ENCODE data around the gene CCNT2.
"Not testable (repeated sequence)": the region's sequence is repeated elsewhere in the genome, so short reads cannot be mapped to it uniquely, and the experiment has no call there.

DNA sequence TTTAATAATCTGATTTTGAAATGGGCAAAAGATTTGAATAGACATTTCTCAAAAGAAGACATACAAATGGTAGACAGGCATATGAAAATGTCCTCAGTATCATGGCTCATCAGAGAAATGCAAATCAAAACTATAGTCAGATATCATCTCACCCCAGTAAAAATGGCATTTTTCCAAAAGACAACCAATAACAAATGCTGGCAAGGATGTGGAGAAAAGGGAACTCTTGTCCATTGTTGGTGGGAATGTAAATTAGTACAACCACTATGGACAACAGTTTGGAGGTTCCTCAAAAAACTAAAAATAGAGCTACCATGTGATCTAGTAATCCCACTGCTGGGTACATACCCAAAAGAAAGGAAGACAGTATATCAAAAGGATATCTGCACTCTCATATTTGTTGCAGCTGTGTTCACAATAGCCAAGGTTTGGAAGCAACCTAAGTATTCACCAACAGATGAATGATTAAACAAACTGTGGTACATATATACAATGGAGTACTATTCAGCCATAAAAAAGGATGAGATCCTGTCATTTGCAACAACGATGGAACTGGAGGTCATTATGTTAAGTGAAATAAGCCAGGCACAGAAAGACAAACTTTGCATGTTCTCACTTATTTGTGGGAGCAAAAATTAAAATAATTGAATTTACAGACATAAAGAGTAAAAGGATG, 11.0 kb upstream of the CCNT2 start:
- TF ChIP-seq, protein P1, sequence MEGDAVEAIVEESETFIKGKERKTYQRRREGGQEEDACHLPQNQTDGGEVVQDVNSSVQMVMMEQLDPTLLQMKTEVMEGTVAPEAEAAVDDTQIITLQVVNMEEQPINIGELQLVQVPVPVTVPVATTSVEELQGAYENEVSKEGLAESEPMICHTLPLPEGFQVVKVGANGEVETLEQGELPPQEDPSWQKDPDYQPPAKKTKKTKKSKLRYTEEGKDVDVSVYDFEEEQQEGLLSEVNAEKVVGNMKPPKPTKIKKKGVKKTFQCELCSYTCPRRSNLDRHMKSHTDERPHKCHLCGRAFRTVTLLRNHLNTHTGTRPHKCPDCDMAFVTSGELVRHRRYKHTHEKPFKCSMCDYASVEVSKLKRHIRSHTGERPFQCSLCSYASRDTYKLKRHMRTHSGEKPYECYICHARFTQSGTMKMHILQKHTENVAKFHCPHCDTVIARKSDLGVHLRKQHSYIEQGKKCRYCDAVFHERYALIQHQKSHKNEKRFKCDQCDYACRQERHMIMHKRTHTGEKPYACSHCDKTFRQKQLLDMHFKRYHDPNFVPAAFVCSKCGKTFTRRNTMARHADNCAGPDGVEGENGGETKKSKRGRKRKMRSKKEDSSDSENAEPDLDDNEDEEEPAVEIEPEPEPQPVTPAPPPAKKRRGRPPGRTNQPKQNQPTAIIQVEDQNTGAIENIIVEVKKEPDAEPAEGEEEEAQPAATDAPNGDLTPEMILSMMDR (IDR thresholded peaks at IDR 0.05): not testable (repeated sequence)
- not testable (repeated sequence) for TF ChIP-seq POLR2AphosphoS5 (IDR thresholded peaks at IDR 0.05; ENCODE audit: low read depth, low read length)
- TF ChIP-seq, protein P2, sequence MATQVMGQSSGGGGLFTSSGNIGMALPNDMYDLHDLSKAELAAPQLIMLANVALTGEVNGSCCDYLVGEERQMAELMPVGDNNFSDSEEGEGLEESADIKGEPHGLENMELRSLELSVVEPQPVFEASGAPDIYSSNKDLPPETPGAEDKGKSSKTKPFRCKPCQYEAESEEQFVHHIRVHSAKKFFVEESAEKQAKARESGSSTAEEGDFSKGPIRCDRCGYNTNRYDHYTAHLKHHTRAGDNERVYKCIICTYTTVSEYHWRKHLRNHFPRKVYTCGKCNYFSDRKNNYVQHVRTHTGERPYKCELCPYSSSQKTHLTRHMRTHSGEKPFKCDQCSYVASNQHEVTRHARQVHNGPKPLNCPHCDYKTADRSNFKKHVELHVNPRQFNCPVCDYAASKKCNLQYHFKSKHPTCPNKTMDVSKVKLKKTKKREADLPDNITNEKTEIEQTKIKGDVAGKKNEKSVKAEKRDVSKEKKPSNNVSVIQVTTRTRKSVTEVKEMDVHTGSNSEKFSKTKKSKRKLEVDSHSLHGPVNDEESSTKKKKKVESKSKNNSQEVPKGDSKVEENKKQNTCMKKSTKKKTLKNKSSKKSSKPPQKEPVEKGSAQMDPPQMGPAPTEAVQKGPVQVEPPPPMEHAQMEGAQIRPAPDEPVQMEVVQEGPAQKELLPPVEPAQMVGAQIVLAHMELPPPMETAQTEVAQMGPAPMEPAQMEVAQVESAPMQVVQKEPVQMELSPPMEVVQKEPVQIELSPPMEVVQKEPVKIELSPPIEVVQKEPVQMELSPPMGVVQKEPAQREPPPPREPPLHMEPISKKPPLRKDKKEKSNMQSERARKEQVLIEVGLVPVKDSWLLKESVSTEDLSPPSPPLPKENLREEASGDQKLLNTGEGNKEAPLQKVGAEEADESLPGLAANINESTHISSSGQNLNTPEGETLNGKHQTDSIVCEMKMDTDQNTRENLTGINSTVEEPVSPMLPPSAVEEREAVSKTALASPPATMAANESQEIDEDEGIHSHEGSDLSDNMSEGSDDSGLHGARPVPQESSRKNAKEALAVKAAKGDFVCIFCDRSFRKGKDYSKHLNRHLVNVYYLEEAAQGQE (IDR thresholded peaks at IDR 0.05; ENCODE audit: insufficient read depth in 1 of 2, low read depth in 2 of 2, low read length in 1 of 2): not testable (repeated sequence)
